ENCODE measurements around the gene SCEL.

GRCh38 chr13:77533875-77534788 is 1.4 kb upstream of the SCEL start:
- TF ChIP-seq, protein P1, sequence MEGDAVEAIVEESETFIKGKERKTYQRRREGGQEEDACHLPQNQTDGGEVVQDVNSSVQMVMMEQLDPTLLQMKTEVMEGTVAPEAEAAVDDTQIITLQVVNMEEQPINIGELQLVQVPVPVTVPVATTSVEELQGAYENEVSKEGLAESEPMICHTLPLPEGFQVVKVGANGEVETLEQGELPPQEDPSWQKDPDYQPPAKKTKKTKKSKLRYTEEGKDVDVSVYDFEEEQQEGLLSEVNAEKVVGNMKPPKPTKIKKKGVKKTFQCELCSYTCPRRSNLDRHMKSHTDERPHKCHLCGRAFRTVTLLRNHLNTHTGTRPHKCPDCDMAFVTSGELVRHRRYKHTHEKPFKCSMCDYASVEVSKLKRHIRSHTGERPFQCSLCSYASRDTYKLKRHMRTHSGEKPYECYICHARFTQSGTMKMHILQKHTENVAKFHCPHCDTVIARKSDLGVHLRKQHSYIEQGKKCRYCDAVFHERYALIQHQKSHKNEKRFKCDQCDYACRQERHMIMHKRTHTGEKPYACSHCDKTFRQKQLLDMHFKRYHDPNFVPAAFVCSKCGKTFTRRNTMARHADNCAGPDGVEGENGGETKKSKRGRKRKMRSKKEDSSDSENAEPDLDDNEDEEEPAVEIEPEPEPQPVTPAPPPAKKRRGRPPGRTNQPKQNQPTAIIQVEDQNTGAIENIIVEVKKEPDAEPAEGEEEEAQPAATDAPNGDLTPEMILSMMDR (IDR thresholded peaks at IDR 0.05; ENCODE audit: poor library complexity, severe bottlenecking): no peak
- TF ChIP-seq REST (IDR thresholded peaks at IDR 0.05; ENCODE audit: borderline replicate concordance) (no peak), TAF1 (IDR thresholded peaks at IDR 0.05; ENCODE audit: low read depth) (no peak), MXI1 (conservative IDR thresholded peaks at IDR 0.05; ENCODE audit: poor library complexity, severe bottlenecking) (no peak), SMC3 (conservative IDR thresholded peaks at IDR 0.05; ENCODE audit: poor library complexity) (no peak), POLR2AphosphoS5 (IDR thresholded peaks at IDR 0.05) (no peak), EP300 (conservative IDR thresholded peaks at IDR 0.05; ENCODE audit: poor library complexity, severe bottlenecking) (no peak), EZH2 (IDR thresholded peaks at IDR 0.05; ENCODE audit: borderline replicate concordance, insufficient read depth, low read length, poor library complexity, severe bottlenecking) (no peak)
